Gastrocnemius medialis (tissue), 4 donors: ENCODE results near the gene SHISA6. TPM values are rescaled to one million over a fixed set of nuclear protein-coding genes. Genes with fewer than 3 reads are reported as not detected.

ENCODE experiments used
- ATAC-seq, 2 donors: fragments of 150-250 bp; one replicate each; pipeline ENCODE4 v1.9.1; 2016
- DNase-seq, 2 donors: peaks; one replicate each; pipeline ENCODE4 v3.0.0-alpha.2; 2019
- H3K27ac ChIP-seq, 4 donors: fragments of 200-600 bp; sonication (generic); 1 replicate in 1 of 4; 2 replicates in 3 of 4; pipeline ENCODE4 v1.5.1; 2016 to 2018; ENCODE audit warnings: mild to moderate bottlenecking in 2 of 4, moderate library complexity in 1 of 4
- H3K27me3 ChIP-seq, 3 donors: fragments of 200-600 bp; sonication (generic) in 2 of 3; 1 replicate in 1 of 3; 2 replicates in 2 of 3; pipeline versions ENCODE4 v1.5.1 to v1.6.0; 2016 to 2019; ENCODE audit warnings: mild to moderate bottlenecking in 1 of 3, moderate library complexity in 1 of 3
- H3K36me3 ChIP-seq, 2 donors: fragments of 200-600 bp; sonication (generic) in 1 of 2; one replicate each; pipeline ENCODE4 v1.5.1; 2017 to 2018
- H3K4me1 ChIP-seq, 2 donors: fragments of 200-600 bp; sonication (generic) in 1 of 2; one replicate each; pipeline ENCODE4 v1.5.1; 2016 to 2017; ENCODE audit warnings: mild to moderate bottlenecking in 2 of 2
- H3K4me3 ChIP-seq, 4 donors: fragments of 200-600 bp; sonication (generic) in 3 of 4; 1 replicate in 1 of 4; 2 replicates in 3 of 4; pipeline ENCODE4 v1.5.1; 2016 to 2019; ENCODE audit warnings: mild to moderate bottlenecking in 2 of 4
- H3K9me3 ChIP-seq, 3 donors: fragments of 200-600 bp; sonication (generic) in 2 of 3; 1 replicate in 1 of 3; 2 replicates in 2 of 3; pipeline ENCODE4 v1.5.1; 2016 to 2019
- POLR2A ChIP-seq, 2 donors: fragments of 450-650 bp; IDR thresholded peaks; one replicate each; pipeline ENCODE4 v1.6.1; 2017; ENCODE audit warnings: antibody characterized with exemption in 2 of 2, mild to moderate bottlenecking in 2 of 2, moderate library complexity in 2 of 2
- in situ Hi-C, 4 donors: fragments of 200-750 bp; cut with MboI; loops; one replicate each; pipeline versions ENCODE4 v1.15.0 to v1.8.0; 2017; ENCODE audit warnings: low sequenced_read_pairs in 4 of 4
- intact Hi-C: fragments of 100-400 bp; cut with DNase I; formaldehyde crosslinking; loops from one replicate; pipeline ENCODE4 v1.15.1; 2023; ENCODE audit warnings: low total_unique reads
- total RNA-seq, 4 donors: library from RNA; depleted of rRNA; stranded (reverse); fragments of >200 nt; gene quantifications; one replicate each; pipeline versions ENCODE4 v1.1.0 to v1.2.3, GENCODE V29; 2016
- TF ChIP-seq, protein P1 (sequence below), 5 experiments: fragments of 450-650 bp in 3 of 5; fragments of 200-600 bp in 2 of 5; sonication (generic) in 2 of 5; IDR thresholded peaks in 4 of 5; conservative IDR thresholded peaks in 1 of 5; 1 replicate in 4 of 5; 2 replicates in 1 of 5; pipeline ENCODE4 v1.5.1; 2016 to 2019; ENCODE audit warnings: antibody characterized with exemption in 5 of 5, mild to moderate bottlenecking in 3 of 5, moderate library complexity in 3 of 5

Gene SHISA6
- total RNA-seq, 4 donors from 2014 or later = 0.19 to 0.46 (median 0.31) TPM

DNA sequence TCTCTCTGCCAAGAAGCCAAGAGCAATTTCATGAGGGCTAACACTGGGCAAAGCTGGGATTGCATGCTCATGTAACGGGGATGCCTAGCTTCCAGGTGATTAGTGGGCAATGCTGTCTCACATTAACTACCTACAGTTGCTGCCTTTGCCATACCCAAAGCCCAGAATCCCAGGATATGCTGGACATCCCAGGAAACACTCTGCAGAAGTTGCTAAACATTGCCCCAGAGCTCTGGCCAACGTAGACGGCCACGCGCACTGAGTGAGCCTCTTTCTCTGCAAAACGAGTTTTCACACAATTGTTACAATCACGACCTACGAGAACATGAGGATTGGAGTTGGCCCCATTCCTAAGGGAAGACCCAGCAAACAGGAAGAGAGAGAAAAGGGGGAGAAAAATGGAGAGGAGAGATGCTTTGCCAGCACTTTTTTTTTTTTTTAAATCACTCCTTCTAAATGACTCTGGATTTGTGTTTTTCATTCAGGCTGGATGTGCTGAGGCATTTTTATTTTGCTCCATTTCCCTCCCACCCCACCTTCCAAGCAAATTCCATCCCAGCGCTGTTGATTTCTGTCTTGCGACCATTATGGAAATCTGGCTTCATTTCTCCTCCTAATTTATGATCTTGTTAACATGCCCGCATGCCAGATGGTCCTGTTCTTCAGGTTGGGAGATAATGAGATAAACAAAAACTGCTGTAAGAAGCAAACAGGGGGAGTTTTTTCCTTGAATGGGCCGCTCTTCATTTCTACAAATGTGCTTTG is 244.5 kb downstream of the SHISA6 start:
- H3K27me3 ChIP-seq = no peaks in the 10 kb centered on the region

DNA sequence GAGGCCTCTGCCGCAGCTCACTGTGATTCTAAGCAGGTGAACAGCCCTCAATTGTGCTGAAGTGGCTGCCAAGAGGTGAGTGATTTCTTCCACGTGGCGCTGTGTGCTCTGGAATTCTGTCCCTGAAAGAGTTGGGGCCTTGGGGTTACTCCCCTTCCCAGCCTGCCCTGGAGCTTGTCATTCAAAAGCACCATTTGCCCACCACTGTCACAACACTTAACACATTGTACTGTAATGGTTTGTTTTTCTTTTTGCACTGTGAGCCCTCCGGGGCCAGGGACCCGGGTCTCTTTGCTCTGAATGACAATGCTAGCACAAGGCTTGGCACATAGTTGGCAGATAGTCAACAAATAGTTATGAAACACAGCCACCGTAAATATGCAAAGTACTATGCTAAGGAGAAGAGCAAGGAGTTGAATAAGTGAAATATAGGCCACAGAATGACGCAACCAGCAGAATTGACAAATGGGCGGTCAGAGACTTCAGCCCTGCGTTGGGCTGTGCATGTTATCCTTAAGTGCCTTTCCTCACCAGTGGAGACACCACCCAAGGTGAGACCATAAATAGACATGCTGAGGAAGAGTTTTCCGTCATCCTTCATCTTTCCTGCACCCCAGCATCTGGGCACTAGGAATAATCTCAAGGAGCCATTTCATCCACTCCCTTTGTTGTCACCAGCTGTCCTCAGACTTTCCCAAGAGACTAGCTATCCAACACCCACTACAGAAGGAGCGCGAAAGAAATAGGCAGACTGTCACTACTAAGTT is 245.3 kb downstream of the SHISA6 start:
- no peak for DNase-seq
- ATAC-seq = no peak
- TF ChIP-seq POLR2A (IDR thresholded peaks at IDR 0.05) = no peak
- TF ChIP-seq, protein P1, sequence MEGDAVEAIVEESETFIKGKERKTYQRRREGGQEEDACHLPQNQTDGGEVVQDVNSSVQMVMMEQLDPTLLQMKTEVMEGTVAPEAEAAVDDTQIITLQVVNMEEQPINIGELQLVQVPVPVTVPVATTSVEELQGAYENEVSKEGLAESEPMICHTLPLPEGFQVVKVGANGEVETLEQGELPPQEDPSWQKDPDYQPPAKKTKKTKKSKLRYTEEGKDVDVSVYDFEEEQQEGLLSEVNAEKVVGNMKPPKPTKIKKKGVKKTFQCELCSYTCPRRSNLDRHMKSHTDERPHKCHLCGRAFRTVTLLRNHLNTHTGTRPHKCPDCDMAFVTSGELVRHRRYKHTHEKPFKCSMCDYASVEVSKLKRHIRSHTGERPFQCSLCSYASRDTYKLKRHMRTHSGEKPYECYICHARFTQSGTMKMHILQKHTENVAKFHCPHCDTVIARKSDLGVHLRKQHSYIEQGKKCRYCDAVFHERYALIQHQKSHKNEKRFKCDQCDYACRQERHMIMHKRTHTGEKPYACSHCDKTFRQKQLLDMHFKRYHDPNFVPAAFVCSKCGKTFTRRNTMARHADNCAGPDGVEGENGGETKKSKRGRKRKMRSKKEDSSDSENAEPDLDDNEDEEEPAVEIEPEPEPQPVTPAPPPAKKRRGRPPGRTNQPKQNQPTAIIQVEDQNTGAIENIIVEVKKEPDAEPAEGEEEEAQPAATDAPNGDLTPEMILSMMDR (IDR thresholded peaks at IDR 0.05 in 4 of 5, conservative IDR thresholded peaks at IDR 0.05 in 1 of 5) = no peak
- in situ Hi-C loops = no loop called here
- no peaks in the 10 kb centered on the region for H3K4me1 ChIP-seq
- no peaks in the 10 kb centered on the region for H3K27me3 ChIP-seq
- H3K9me3 ChIP-seq = no peaks in the 10 kb centered on the region
- no peak overlapping the region for H3K27ac ChIP-seq
- no peaks in the 10 kb centered on the region for H3K36me3 ChIP-seq
- H3K4me3 ChIP-seq = no peak overlapping the region
- intact Hi-C loops = no loop called here

More for the DNA sequence above, 244.5 kb downstream of the SHISA6 start:
- Histone ChIP-seq H3K4me1 (no peaks in the 10 kb centered on the region), H3K27ac (no peak overlapping the region), H3K9me3 (no peaks in the 10 kb centered on the region), H3K4me3 (no peak overlapping the region), H3K36me3 (no peaks in the 10 kb centered on the region)
- TF ChIP-seq, protein P1 (IDR thresholded peaks at IDR 0.05 in 4 of 5, conservative IDR thresholded peaks at IDR 0.05 in 1 of 5) = no peak
- no peak for TF ChIP-seq POLR2A (IDR thresholded peaks at IDR 0.05)
- intact Hi-C loops = no loop called here
- ATAC-seq (no peak), DNase-seq (no peak)
- in situ Hi-C loops = no loop called here

DNA sequence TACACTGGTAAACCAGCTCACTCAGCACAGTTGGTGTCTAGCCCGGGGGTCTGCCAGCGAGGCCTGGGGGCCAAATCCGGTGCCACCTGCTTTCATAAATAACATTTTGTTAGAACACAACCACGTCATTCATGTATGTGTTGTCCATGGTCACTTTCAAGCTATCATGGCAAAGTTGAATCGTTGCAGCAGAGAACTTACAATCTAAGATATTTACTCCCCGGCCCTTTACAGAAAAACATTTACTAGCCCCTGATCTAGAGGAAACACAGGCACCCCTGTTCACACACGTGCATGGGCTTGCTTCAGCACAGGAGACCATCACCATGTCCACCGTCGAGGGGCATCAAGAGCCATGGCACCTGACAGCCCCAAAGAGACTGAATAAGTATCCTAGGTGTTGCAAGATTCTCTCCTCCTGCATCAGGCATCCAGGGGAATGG is 245.9 kb downstream of the SHISA6 start:
- H3K27me3 ChIP-seq = no peaks in the 10 kb centered on the region
- ATAC-seq = no peak
- no peak for DNase-seq

DNA sequence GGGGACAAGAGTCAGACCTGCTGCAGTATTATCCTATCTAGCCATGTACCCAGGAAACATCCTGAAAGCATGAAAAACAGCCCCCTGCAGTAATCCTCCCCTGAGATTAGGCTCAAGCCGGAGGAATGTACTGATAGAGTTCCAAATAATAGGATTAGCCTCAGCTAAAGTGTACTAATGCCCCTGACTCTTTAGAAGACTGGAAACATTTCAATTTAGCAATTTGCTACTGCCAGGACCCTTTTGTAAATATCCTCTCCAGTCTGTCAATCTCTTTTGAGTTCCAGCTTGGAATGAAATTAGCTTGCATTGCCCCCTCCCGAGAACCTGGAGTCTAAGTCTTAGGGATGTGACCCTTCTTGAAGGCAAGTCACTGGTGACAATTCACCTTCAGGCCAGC is 246.5 kb downstream of the SHISA6 start:
- TF ChIP-seq, protein P1 (IDR thresholded peaks at IDR 0.05 in 4 of 5, conservative IDR thresholded peaks at IDR 0.05 in 1 of 5) = no peak
- TF ChIP-seq POLR2A (IDR thresholded peaks at IDR 0.05) = no peak
- no peaks in the 10 kb centered on the region for H3K27me3 ChIP-seq
- no peak overlapping the region for H3K27ac ChIP-seq
- no peaks in the 10 kb centered on the region for H3K4me1 ChIP-seq
- no peaks in the 10 kb centered on the region for H3K36me3 ChIP-seq
- no peak for ATAC-seq
- intact Hi-C loops = no loop called here
- no peak overlapping the region for H3K4me3 ChIP-seq
- DNase-seq = no peak
- in situ Hi-C loops = no loop called here
- H3K9me3 ChIP-seq = no peaks in the 10 kb centered on the region

More for the DNA sequence above, 245.9 kb downstream of the SHISA6 start:
- H3K4me3 ChIP-seq = no peak overlapping the region
- TF ChIP-seq, protein P1 (IDR thresholded peaks at IDR 0.05 in 4 of 5, conservative IDR thresholded peaks at IDR 0.05 in 1 of 5) = no peak
- no peak for TF ChIP-seq POLR2A (IDR thresholded peaks at IDR 0.05)
- no peaks in the 10 kb centered on the region for H3K36me3 ChIP-seq
- H3K27ac ChIP-seq = no peak overlapping the region
- H3K4me1 ChIP-seq = no peaks in the 10 kb centered on the region
- in situ Hi-C loops = no loop called here
- H3K9me3 ChIP-seq = no peaks in the 10 kb centered on the region
- intact Hi-C loops = no loop called here
